ENCODE data around the gene TMTC1. TPM values are rescaled to one million over a fixed set of nuclear protein-coding genes. Genes with fewer than 3 reads are reported as not detected.

Gene TMTC1
- total RNA-seq, 1 experiment from 2014 or later, result 12.7 TPM

- no peak for DNase-seq (ENCODE audit: low read depth, low spot score)
- in situ Hi-C loops (cut with HindIII; ENCODE audit: low pct_unique_long_range_greater_than_20kb, low sequenced_read_pairs), result no loop called here
Observed at GRCh38 chr12:29752121-29752520, 31.6 kb downstream of the TMTC1 start.

DNA sequence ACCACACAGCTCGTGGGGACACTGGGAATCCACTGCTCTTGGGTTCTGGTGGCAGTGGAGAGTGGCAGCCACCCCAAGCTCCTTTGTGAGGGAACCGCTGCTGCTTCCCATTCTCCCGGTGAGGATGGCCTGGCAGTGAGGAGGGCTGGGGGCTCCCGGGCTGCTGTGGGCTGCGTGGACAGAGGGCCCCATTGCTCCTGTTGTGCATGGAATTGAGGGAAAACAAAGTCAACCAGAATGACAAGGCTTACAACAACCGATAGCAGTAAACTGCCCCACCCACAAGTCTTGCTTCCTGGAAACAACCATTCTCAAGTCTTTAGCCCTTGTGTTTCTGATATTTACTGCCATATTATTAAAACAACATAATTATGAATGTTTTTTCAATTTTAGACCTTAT is 32.1 kb downstream of the TMTC1 start:
- no peak for DNase-seq (ENCODE audit: low read depth, low spot score)

DNA sequence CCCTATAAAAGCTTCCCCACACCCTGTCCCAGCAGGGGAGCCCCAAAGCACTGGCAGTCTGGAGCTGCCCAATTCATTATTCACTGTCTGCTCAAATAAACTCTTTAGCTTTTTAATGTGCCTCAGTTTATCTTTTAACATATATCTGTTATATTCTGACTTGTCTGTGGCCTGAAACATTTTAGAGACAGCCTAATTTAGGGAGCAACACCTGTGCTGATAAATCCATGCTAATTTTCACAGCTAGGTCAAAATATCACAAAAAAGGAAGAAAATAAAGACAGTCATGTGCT is 32.9 kb downstream of the TMTC1 start:
- in situ Hi-C loops (cut with HindIII; ENCODE audit: low pct_unique_long_range_greater_than_20kb, low sequenced_read_pairs), result no loop called here

More for the DNA sequence above, 32.1 kb downstream of the TMTC1 start:
- in situ Hi-C loops (cut with HindIII; ENCODE audit: low pct_unique_long_range_greater_than_20kb, low sequenced_read_pairs), result no loop called here

GRCh38 chr12:29750131-29750927 is 33.4 kb downstream of the TMTC1 start:
- no peak for DNase-seq (ENCODE audit: low read depth, low spot score)
- in situ Hi-C loops (cut with HindIII; ENCODE audit: low pct_unique_long_range_greater_than_20kb, low sequenced_read_pairs), result no loop called here

More for the DNA sequence above, 32.9 kb downstream of the TMTC1 start:
- DNase-seq (ENCODE audit: low read depth, low spot score), result no peak

- in situ Hi-C loops (cut with HindIII; ENCODE audit: low pct_unique_long_range_greater_than_20kb, low sequenced_read_pairs), result no loop called here
- DNase-seq (ENCODE audit: low read depth, low spot score), result no peak
Observed at GRCh38 chr12:29744365-29744764, 39.4 kb downstream of the TMTC1 start.

DNA sequence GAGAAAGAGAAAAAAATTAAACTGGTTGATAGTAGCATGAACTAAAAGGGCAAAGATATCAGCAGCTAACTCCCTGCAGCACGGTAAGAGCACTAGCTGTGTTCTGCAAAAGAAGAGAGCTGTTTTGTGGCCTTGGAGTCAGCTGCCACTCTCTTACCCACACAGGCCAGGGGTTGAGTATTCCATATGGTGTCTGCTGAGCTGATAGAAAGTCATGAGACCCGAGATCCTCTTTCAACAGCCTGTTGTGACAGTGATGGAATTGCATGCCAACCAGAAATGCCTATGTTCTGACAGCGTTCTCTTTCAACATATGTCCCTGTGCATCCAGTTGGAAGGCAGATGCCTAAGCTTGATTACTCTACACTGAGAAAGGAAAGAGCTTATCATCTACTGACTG is 39.9 kb downstream of the TMTC1 start:
- in situ Hi-C loops (cut with HindIII; ENCODE audit: low pct_unique_long_range_greater_than_20kb, low sequenced_read_pairs), result no loop called here
- peak; percentile 96 for DNase-seq (ENCODE audit: low read depth, low spot score)

GRCh38 chr12:29743077-29743476 is 40.7 kb downstream of the TMTC1 start:
- in situ Hi-C loops (cut with HindIII; ENCODE audit: low pct_unique_long_range_greater_than_20kb, low sequenced_read_pairs), result no loop called here
- peak; percentile 15 for DNase-seq (ENCODE audit: low read depth, low spot score)

DNA sequence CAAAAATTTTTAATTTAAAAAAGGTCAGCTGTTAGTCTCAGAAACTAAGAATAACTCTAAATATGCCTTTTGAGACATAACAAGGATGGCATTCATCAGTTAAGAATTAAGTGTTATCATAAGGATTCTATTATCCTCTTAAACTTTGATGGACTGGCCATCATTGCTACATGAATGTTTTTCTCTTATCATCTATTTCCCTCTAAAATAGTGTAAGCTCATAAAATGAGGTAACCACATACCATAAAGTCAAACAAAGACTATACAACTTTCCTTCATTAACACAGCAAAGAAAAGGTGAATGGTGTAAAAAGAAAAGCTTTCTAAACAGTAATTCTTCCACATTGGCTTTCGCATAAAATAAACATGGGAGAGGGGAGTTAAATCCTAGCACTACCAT is 41.1 kb downstream of the TMTC1 start:
- in situ Hi-C loops (cut with HindIII; ENCODE audit: low pct_unique_long_range_greater_than_20kb, low sequenced_read_pairs), result no loop called here
- DNase-seq (ENCODE audit: low read depth, low spot score), result peak; percentile 21

DNA sequence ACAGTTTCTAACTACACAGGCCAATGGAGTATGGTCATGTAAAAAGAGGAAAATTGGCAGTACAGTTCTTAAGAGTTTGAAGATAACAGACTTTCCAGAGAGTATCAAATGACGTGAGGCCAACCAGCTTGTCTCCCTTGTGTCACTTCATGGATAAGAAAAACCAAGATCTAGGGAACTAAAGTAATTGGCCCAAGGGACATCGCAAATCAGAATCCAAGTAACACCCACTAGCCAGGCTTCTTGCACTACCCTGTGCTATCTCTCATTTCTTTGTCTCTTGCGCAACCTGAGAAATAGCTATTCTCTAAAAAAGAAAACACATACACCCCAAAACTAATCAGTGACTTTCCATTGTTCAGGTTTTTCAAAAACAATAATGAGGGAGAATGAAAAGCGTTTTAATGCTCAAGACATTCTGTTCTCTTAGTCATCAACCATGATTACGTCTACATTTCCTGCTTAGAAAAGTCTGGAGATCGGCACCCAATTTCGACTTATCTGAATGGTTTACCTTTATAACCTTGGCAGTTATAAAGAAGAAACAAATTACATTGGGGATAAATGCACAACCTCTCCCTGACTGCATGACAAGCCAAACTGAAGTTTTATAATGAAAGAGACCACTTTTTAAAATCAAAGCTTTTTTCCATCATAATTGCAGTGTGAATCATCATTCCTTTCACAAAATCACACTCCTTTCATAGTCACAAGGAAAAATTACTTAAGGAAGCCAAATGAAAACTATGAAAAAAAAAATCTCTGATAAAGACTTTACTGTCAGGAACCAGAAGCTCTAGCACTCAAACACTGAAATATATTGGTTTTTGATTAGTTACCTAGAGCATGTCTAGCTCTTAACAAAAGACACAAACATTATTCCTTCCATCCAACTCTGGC is 42.1 kb downstream of the TMTC1 start:
- in situ Hi-C loops (cut with HindIII; ENCODE audit: low pct_unique_long_range_greater_than_20kb, low sequenced_read_pairs), result no loop called here
- peak; percentile 57 for DNase-seq (ENCODE audit: low read depth, low spot score)

DNA sequence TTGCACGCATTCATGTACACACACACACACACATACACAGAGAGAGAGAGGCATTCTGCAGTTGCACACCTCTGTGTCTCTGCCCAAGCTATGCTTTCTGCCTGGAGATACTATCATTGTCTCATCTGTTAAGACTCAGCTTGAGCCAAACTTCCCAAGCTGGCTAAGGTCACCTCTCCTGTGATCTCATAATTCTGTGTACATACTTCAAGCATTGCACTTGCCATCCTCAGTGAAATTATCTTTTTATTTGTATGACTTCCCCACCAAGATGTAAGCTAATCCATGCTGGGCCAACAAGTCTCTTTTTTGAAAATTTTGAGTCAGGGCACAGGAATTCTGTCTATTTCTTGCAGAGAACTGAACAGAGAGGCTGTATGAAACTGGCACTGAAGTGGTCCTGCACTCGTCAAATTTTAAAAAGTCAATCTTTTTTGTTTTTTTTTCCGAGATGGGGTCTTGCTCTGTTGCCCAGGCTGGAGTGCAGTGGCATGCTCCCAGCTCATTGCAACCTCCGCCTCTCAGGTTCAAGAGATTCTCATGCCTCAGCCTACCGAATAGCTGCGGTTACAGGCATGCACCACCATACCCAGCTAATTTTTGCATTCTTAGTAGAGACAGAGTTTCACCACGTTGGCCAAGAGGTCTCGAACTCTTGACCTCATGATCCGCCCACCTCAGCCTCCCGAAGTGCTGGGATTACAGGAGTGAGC is 44.3 kb downstream of the TMTC1 start:
- DNase-seq (ENCODE audit: low read depth, low spot score), result no peak
- in situ Hi-C loops (cut with HindIII; ENCODE audit: low pct_unique_long_range_greater_than_20kb, low sequenced_read_pairs), result no loop called here

DNA sequence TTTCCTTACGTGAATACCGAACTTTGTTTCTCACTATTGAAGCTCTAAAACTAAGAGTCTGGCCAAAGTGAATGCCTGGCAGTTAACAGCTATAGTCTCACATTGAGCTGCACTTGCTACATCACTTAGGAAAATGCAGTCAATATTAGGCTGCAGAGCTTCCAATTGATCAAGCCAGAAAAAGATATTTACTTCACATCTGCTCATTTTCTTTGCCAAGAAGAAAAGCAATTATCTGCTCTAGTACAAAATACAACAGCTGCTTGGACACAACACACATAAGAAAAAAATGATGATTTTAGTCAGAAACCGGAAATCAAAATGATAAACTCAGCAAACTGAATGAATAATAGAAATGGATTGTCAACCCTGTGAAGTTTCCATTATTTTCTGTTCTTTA is 45.4 kb downstream of the TMTC1 start:
- in situ Hi-C loops (cut with HindIII; ENCODE audit: low pct_unique_long_range_greater_than_20kb, low sequenced_read_pairs), result no loop called here
- DNase-seq (ENCODE audit: low read depth, low spot score), result no peak

- in situ Hi-C loops (cut with HindIII; ENCODE audit: low pct_unique_long_range_greater_than_20kb, low sequenced_read_pairs), result no loop called here
Observed at GRCh38 chr12:29737644-29738043, 46.1 kb downstream of the TMTC1 start.

DNA sequence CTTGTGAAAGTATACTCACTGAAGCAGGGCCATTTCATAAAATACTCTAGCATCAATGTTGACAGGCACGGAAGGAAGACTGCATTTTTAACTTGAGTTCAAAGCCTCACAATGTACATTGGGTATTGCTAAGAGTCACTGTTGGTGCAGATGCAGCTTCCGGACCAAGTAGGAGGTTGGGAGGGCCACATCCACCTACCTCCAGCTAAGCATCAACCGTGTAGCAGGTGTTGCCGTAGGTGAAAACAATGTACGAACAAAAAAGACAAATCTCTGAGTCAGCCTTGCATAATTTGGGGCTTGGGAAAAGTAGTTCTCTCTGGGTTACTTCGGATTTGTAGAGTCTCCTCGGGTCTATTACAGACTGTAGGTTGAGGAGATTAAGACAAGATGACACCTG is 48.1 kb downstream of the TMTC1 start:
- in situ Hi-C loops (cut with HindIII; ENCODE audit: low pct_unique_long_range_greater_than_20kb, low sequenced_read_pairs), result no loop called here
- DNase-seq (ENCODE audit: low read depth, low spot score), result no peak

More at GRCh38 chr12:29737644-29738043, 46.1 kb downstream of the TMTC1 start:
- DNase-seq (ENCODE audit: low read depth, low spot score), result no peak

DNA sequence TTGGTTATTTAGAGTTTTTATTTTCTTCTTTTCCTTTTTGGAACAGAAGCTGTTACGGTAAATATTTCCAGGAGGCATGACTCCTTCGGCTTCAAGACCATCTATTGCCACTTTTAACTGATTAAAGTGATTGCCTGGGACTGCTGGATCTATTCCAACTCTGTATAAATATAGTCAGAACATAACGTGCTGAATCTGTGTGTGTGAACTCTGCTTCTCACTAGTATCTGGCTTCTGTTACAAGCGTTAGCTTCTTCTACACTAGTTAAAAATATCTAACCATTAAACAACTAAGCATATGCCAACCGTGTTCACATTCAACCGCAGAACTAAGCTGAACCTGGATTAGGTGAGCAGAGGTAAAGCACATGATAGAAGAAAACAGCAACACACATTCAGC is 49.0 kb downstream of the TMTC1 start:
- in situ Hi-C loops (cut with HindIII; ENCODE audit: low pct_unique_long_range_greater_than_20kb, low sequenced_read_pairs), result no loop called here
- no peak for DNase-seq (ENCODE audit: low read depth, low spot score)

- no peak for DNase-seq (ENCODE audit: low read depth, low spot score)
- in situ Hi-C loops (cut with HindIII; ENCODE audit: low pct_unique_long_range_greater_than_20kb, low sequenced_read_pairs), result no loop called here
Observed at GRCh38 chr12:29734305-29734704, 49.4 kb downstream of the TMTC1 start.

- no peak for DNase-seq (ENCODE audit: low read depth, low spot score)
- in situ Hi-C loops (cut with HindIII; ENCODE audit: low pct_unique_long_range_greater_than_20kb, low sequenced_read_pairs), result no loop called here
Observed at GRCh38 chr12:29733501-29733900, 50.2 kb downstream of the TMTC1 start.

DNA sequence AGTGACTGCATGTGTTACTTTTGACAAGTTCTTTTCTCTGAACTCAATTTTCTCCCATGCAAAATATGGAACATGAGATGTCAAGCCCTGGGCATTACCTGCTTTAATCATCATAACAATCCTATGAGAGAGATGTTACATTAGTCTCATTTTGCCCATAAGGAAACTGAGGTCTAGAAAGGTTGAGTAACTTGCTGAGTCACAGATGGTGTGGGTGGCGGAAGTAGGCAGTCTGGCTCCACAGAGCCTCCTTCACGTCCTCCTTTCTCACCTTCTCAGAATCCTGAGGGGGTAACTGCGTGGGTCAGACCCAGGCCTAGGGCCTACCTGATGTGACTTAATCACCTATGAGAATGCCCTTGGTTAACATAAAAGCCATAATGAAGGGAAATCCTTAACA is 50.7 kb downstream of the TMTC1 start:
- no peak for DNase-seq (ENCODE audit: low read depth, low spot score)
- in situ Hi-C loops (cut with HindIII; ENCODE audit: low pct_unique_long_range_greater_than_20kb, low sequenced_read_pairs), result no loop called here

DNA sequence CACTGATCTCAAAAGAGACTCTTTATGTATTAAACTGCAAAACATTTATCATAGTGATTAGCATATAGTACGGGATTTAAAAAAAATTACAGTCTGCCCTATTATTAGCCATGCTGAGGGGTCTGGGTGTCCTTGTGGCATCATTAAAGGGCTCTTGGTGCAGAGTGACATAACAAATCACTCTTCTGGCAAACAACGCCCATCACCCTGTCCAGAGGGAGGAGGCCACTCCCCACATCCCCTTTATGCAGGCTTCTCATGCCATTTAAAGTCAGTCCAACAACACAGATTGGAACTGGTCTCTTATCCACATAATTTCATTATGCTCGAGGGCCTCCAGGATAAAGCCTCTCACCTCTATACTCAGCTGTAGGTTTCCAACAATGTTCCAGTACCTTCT is 51.1 kb downstream of the TMTC1 start:
- in situ Hi-C loops (cut with HindIII; ENCODE audit: low pct_unique_long_range_greater_than_20kb, low sequenced_read_pairs), result no loop called here
- DNase-seq (ENCODE audit: low read depth, low spot score), result no peak

All from SK-MEL-5 (cell line).